Progenitor cell of endocrine pancreas (in vitro differentiated cells): ENCODE data around the gene MACF1. TPM values are rescaled to one million over a fixed set of nuclear protein-coding genes. Genes with fewer than 3 reads are reported as not detected.

Experiments used
- DNase-seq: peaks from one replicate; pipeline ENCODE4 v3.0.0; 2021; ENCODE audit warnings: low spot score; ENCODE audit not compliant: unreplicated experiment
- H3K27ac Mint-ChIP-seq: 2 replicates; pipeline ENCODE4 v1.8.0; 2021; ENCODE audit warnings: mild to moderate bottlenecking, moderate library complexity, mixed read lengths
- H3K27me3 Mint-ChIP-seq: 2 replicates; pipeline ENCODE4 v1.8.0; 2021; ENCODE audit warnings: mixed read lengths
- H3K36me3 Mint-ChIP-seq: 2 replicates; pipeline ENCODE4 v1.8.0; 2022; ENCODE audit warnings: mixed read lengths; ENCODE audit not compliant: insufficient read depth
- H3K4me1 Mint-ChIP-seq: 2 replicates; pipeline ENCODE4 v1.8.0; 2021; ENCODE audit warnings: low read depth, mixed read lengths
- H3K4me3 Mint-ChIP-seq: 2 replicates; pipeline ENCODE4 v1.8.0; 2021; ENCODE audit warnings: low read depth, mild to moderate bottlenecking, moderate library complexity, mixed read lengths
- H3K9me3 Mint-ChIP-seq: 2 replicates; pipeline ENCODE4 v1.8.0; 2021; ENCODE audit warnings: low read depth, mixed read lengths
- total RNA-seq: library from RNA; stranded (reverse); gene quantifications from 2 replicates; pipeline ENCODE4 v1.2.1, GENCODE V29; 2021
- TF ChIP-seq, protein P1 (sequence below): fragments of 200-600 bp; sonication (generic); IDR thresholded peaks from one replicate; pipeline ENCODE4 v1.5.0; 2021; ENCODE audit warnings: antibody characterized with exemption, mild to moderate bottlenecking; ENCODE audit not compliant: unreplicated experiment

MACF1 gene
- total RNA-seq, 1 donor from 2014 or later, result 241 TPM

DNA sequence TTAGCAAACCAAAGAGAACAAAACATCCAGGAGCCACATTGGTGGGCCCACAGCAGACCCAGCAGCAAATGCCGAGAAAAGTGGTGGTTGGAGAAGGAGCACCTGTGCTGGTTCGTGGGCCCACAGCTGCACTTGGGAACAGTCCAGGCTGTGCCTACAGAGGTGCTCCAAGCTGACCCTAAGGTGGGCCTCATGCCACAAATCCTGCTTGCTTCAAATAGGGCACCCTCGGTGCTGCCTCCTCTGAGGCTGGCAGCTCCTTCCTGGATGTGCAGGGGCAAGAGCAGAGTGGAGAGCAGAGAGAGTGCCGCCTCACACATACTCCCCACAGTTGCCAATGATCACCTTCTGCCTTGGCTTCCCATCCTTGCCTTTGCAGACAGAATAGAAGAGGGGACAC lies 327.0 kb downstream of the MACF1 start:
- H3K4me1 Mint-ChIP-seq, result no peaks in the 10 kb centered on the region
- H3K9me3 Mint-ChIP-seq, result no peaks in the 10 kb centered on the region
- H3K27ac Mint-ChIP-seq, result no peak overlapping the region
- TF ChIP-seq, protein P1, sequence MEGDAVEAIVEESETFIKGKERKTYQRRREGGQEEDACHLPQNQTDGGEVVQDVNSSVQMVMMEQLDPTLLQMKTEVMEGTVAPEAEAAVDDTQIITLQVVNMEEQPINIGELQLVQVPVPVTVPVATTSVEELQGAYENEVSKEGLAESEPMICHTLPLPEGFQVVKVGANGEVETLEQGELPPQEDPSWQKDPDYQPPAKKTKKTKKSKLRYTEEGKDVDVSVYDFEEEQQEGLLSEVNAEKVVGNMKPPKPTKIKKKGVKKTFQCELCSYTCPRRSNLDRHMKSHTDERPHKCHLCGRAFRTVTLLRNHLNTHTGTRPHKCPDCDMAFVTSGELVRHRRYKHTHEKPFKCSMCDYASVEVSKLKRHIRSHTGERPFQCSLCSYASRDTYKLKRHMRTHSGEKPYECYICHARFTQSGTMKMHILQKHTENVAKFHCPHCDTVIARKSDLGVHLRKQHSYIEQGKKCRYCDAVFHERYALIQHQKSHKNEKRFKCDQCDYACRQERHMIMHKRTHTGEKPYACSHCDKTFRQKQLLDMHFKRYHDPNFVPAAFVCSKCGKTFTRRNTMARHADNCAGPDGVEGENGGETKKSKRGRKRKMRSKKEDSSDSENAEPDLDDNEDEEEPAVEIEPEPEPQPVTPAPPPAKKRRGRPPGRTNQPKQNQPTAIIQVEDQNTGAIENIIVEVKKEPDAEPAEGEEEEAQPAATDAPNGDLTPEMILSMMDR, result no peak
- no peak overlapping the region for H3K4me3 Mint-ChIP-seq
- H3K27me3 Mint-ChIP-seq, result no peaks in the 10 kb centered on the region
- peaks cover 19% of the 10 kb centered on the region for H3K36me3 Mint-ChIP-seq
- DNase-seq, result no peak

DNA sequence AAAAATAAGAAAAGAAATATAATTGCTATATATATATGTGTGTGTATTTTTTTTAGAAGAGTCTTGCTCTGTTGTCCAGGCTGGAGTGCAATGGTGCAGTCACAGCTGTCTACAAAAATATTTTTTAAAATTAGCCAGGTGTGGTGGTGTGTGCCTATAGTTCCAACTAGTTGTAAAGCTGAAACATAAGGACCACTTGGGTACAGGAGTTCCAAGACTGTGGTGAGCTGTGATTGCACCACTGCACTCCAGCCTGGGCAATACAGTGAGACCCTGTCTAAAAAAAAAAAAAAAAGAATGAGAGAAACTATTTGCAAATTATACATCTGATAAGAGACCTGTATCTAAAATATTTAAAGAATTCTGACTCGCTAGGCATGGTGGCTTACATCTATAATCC lies 328.9 kb downstream of the MACF1 start:
- H3K27ac Mint-ChIP-seq, result no peak overlapping the region
- no peak for DNase-seq
- no peaks in the 10 kb centered on the region for H3K9me3 Mint-ChIP-seq
- H3K36me3 Mint-ChIP-seq, result peaks cover 19% of the 10 kb centered on the region
- no peaks in the 10 kb centered on the region for H3K27me3 Mint-ChIP-seq
- H3K4me3 Mint-ChIP-seq, result no peak overlapping the region
- H3K4me1 Mint-ChIP-seq, result no peaks in the 10 kb centered on the region
- TF ChIP-seq, protein P1, result no peak

Other genes starting within 250 kb of the MACF1 start
- 96.1 and 96.2 TPM in 2 replicates for gene AKIRIN1, start 213.4 kb upstream of the MACF1 start, total RNA-seq
- 208 and 221 TPM in 2 replicates for gene NDUFS5, start 178.3 kb upstream of the MACF1 start, total RNA-seq